OCI-M2 (cell line): ENCODE data around the gene ELN.

Experiments
- DNase-seq: peaks from one replicate; lab custom pipeline; 2025; ENCODE audit not compliant: unreplicated experiment; lab: John Stamatoyannopoulos, UW

Gene ELN

DNA sequence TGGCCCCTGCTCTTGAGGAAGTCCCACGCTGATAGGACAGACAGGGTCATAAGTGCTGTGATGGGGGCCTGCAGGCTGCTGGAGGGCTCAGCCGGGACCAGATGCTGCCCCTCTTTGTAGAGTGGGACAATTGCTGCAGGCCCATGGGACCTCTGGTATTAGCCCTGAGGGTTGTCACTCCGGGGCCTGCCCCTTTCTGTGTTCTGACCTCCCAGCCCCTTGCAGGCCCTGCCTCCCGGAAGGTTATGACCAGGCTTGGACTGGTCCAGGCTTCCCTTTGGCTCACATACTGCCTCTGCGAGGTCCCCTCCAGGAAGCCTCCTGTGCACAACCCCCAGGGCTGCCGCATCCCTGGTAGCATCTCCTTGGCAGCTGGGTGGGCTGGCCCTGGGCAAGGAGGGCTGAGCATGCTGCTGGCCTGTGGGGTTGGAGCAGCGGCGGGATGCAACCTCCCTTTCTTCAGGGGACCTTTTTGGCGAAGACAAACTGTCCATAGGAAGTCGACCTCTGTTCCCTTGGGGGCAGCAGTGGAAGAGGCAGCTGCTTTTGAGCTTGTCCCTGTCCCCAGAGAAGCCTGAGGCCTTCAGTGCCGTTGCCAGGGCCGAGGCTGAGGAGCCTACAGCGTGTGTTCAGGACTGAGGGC lies 64.5 kb downstream of the ELN start:
- no peak for DNase-seq

DNA sequence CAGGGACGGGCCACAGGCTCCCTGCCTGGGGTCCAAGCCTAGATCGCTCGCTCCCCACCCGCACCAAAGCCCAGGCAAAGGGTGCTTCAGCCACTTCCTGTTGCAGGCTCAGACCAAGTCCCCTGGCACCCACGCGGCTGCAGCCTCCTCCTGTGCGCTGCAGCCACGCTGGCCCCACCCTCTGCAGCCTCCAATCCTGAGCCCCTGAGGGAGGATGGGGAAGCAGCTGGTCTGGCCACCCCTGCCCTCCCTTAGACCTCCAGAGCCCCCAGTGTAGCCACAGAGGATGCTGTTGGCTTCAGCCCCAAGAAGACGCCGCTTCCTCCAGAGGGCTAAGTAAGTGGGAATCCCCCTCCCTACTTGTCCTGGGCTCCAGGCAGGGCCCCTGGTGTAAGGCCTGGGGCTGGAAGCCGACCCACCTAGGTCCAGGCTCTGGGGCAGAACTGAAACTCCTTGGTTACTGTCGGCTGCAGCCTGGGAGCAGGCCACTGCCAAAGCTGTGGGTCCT lies 65.0 kb downstream of the ELN start:
- no peak for DNase-seq

DNA sequence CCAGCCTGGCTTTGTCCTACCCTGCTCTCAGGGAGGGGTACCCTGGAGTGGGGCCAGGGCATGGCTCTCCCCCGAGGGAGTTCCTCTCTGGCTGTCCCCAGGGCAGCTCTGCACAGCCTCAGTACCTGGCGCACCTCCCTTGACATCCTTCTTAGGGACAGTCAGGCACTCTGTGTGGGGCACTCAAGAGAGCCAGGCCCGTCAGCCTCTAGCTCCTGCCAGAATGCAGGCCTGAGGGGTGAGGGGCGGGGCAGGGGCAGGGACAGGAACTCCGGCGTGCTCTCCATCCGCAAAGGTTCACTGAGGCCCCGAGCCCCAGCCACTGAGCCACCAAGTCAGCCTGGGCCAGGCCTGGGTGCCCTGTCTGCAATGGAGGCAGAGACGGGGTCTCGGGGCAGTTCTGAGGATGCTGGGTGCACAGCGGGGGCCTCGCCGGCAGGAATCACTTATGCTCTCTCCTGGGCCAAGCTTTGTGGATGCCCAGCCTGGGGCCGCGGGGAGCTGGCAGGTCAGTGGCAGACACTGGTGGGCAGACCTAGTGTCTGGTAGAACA lies 65.8 kb downstream of the ELN start:
- DNase-seq = no peak

GRCh38 chr7:74094224-74095101 lies 66.5 kb downstream of the ELN start:
- peak; percentile 62 for DNase-seq

- no peak for DNase-seq
Measured at GRCh38 chr7:74095135-74095534, 67.2 kb downstream of the ELN start.

DNA sequence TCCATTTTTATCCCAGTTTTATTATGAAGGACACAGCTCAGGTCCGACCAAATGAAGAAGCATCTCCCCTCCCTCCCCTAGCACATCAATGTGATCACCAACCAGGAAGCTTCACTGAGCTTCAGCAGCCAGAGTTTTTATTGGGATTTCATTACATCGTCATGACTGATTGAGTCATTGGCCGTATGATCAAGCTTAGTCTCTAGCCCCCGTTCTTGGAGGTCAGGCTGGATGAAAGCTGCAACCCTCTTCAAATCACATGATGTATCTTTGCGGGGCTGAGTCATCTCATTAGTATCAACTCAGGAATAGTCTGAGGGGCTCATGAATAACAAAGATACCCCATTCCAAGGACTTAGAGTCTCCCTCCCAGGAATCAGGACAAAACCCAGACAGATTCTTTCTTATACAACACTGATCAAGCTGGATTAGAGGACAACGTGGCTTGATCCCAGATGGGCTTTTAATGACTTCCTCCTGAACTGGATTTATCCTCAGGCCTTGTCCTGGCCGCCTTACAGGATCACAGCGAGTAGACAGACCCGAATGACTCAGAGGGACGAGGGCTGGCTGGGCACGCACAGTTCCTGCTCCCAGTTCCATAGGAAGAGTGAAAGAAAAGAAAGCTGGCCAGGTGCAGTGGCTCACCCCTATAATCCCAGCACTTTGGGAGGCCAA lies 70.1 kb downstream of the ELN start:
- DNase-seq = no peak

DNA sequence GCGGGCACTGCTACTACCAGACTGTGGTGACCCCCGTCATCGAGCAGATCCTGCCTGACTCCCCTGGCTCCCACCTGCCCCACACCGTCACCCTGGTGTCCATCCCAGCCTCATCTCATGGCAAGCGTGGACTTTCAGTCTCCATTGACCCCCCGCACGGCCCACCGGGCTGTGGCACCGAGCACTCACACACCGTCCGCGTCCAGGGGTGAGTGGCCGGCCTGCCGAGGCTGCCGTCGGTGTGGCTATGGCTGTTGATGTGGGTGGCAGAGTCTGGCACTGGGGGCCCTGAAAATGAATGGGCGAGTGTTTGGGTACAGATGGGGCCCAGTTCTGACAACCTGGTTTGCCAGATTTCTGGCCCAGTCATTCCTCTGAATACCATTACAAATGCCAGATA lies 71.1 kb downstream of the ELN start:
- no peak for DNase-seq

GRCh38 chr7:74101061-74101681 lies 73.2 kb downstream of the ELN start:
- DNase-seq = no peak

- no peak for DNase-seq
Measured at GRCh38 chr7:74103219-74103772, 75.3 kb downstream of the ELN start.

- no peak for DNase-seq
Measured at GRCh38 chr7:74104702-74105101, 76.7 kb downstream of the ELN start.

DNA sequence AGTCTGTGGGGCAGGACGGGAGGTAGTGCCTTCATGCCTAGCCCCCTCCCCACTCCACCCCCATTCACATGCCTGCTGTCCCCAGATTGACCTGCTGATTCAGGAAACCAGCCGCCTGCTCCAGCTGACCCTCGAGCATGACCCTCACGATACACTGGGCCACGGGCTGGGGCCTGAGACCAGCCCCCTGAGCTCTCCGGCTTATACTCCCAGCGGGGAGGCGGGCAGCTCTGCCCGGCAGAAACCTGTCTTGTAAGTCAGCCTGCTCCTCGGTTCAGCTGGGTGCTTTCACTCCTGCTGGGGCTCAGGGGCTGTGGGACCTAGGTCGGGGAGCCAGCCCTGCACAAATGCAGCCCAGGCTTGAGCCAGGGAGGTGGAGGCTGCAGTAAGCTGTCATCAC lies 78.0 kb downstream of the ELN start:
- DNase-seq = no peak

DNA sequence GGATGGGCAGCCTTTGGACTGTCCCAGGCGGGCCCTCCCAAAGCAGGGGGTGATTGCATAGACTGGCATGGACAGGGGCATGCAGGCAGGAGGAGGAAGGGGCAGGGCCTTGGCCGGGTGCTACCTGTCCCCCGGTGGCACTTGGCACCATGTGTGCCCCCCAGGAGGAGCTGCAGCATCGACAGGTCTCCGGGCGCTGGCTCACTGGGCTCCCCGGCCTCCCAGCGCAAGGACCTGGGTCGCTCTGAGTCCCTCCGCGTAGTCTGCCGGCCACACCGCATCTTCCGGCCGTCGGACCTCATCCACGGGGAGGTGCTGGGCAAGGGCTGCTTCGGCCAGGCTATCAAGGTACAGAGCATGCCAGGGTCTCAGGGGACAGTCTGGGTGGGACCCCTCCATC lies 78.9 kb downstream of the ELN start:
- DNase-seq = no peak

GRCh38 chr7:74115326-74115725 lies 87.4 kb downstream of the ELN start:
- no peak for DNase-seq

- no peak for DNase-seq
Measured at GRCh38 chr7:74116356-74116755, 88.4 kb downstream of the ELN start.
